SHP77 (cell line): ENCODE measurements around the gene ZIC3.
"Not testable (repeated sequence)": the region's sequence is repeated elsewhere in the genome, so short reads cannot be mapped to it uniquely, and the experiment has no call there.

Source experiments
- DNase-seq, 2 experiments: peaks; one replicate each; lab custom pipeline; 2025; lab: John Stamatoyannopoulos, UW

The ZIC3 gene

GRCh38 chrX:137565921-137566745 lies at the start of gene ZIC3:
Gene ZIC3 (plus strand): TSS chrX:137566127. CDS start chrX:137566692, 565 bp downstream.
- no peak for DNase-seq

GRCh38 chrX:137519459-137519858 lies 46.5 kb upstream of the ZIC3 start:
- DNase-seq, result no peak

GRCh38 chrX:137545711-137546651 lies 19.9 kb upstream of the ZIC3 start:
- no peak for DNase-seq

- no peak for DNase-seq
Measured at GRCh38 chrX:137547291-137547690, 18.6 kb upstream of the ZIC3 start.

GRCh38 chrX:137548261-137548660 lies 17.7 kb upstream of the ZIC3 start:
- DNase-seq, result no peak

GRCh38 chrX:137549073-137549472 lies 16.9 kb upstream of the ZIC3 start:
- no peak for DNase-seq

GRCh38 chrX:137549851-137550664 lies 15.9 kb upstream of the ZIC3 start:
- no peak for DNase-seq

GRCh38 chrX:137550665-137551261 lies 15.2 kb upstream of the ZIC3 start:
- DNase-seq, result no peak

GRCh38 chrX:137552098-137552497 lies 13.8 kb upstream of the ZIC3 start:
- not testable (repeated sequence) for DNase-seq

GRCh38 chrX:137562096-137562495 lies 3.8 kb upstream of the ZIC3 start:
- no peak for DNase-seq

GRCh38 chrX:137563681-137564651 lies 2.0 kb upstream of the ZIC3 start:
- DNase-seq, result no peak

- no peak for DNase-seq
Measured at GRCh38 chrX:137565318-137565904, 516 bp upstream of the ZIC3 start.

- no peak for DNase-seq
Measured at GRCh38 chrX:137566746-137567679, 1.1 kb downstream of the ZIC3 start.

GRCh38 chrX:137567682-137568232 lies 1.8 kb downstream of the ZIC3 start:
- DNase-seq, result no peak

- DNase-seq, result peak in 1 of 2 experiments; percentile 1
Measured at GRCh38 chrX:137568741-137569469, 3.0 kb downstream of the ZIC3 start.

GRCh38 chrX:137569470-137569891 lies 3.6 kb downstream of the ZIC3 start:
- no peak for DNase-seq

GRCh38 chrX:137573324-137574101 lies 7.6 kb downstream of the ZIC3 start:
- DNase-seq, result no peak
